ENCODE data around the gene ADGRV1. TPM values are rescaled to one million over a fixed set of nuclear protein-coding genes. Genes with fewer than 3 reads are reported as not detected.

ADGRV1 gene
- total RNA-seq, 1 donor, result 0.18 TPM

DNA sequence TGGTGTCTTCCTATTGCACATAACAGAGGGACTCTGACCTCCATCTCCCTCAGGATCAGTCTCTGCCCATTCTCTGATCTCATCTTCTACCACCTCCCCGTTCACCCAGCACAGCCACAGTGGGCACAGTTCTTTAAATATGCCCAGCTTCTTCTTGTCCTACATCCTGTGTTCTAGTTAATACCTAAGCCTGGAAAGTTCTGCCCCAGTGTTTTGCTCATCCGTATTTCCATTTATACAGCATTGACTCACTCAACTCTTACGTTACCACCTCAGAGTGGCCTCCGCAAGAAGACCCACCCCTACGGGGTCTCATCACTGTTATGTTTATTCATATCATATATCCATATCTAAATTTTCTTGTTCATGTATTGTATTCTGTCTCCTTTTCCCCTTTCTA lies 315.5 kb downstream of the ADGRV1 start:
- no peak for DNase-seq (ENCODE audit: low read depth)
- TF ChIP-seq, protein P1, sequence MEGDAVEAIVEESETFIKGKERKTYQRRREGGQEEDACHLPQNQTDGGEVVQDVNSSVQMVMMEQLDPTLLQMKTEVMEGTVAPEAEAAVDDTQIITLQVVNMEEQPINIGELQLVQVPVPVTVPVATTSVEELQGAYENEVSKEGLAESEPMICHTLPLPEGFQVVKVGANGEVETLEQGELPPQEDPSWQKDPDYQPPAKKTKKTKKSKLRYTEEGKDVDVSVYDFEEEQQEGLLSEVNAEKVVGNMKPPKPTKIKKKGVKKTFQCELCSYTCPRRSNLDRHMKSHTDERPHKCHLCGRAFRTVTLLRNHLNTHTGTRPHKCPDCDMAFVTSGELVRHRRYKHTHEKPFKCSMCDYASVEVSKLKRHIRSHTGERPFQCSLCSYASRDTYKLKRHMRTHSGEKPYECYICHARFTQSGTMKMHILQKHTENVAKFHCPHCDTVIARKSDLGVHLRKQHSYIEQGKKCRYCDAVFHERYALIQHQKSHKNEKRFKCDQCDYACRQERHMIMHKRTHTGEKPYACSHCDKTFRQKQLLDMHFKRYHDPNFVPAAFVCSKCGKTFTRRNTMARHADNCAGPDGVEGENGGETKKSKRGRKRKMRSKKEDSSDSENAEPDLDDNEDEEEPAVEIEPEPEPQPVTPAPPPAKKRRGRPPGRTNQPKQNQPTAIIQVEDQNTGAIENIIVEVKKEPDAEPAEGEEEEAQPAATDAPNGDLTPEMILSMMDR (IDR thresholded peaks at IDR 0.05; ENCODE audit: insufficient read depth, low read length), result no peak
- no peak overlapping the region for H3K4me3 ChIP-seq (ENCODE audit: low read depth, low read length)

DNA sequence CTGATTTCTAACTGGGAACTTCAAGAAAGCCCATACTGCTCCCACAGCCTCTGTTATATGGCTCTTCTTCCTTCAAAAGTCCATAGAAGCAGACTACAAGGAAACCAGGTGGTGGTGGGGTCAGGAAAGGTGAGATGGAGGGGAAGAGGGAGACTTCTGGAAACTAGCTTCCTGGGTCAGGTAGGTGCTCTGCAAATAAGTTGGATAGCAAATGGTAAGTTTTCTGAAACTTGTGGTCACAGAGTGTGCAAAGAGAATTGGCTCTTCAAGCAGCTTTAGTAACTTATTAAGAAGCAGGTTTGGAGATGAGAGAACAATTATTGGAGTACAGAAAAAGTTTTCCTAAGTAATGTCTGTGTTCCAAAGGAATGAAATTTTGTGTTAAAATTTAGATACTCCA lies 316.9 kb downstream of the ADGRV1 start:
- DNase-seq (ENCODE audit: low read depth), result no peak
- TF ChIP-seq, protein P1 (IDR thresholded peaks at IDR 0.05; ENCODE audit: insufficient read depth, low read length), result no peak
- H3K4me3 ChIP-seq (ENCODE audit: low read depth, low read length), result no peak overlapping the region

DNA sequence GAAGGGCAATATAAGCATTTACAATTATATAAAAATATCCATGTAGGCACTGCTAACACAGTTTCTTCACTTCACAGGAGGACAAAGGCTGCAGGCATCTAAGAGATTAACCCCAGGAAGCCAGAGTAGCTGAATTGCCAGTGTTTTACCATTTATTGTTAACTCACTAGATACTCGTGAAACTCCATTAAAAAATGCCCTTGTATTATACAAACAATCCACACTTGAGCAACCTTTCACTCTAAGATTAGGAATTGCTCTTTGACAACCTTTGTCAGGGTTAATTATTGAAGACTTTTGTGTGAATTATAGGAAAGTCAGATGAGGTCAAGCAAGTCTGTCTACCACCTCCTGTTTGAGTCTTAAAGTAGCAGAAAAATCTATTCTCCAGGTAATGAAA lies 317.8 kb downstream of the ADGRV1 start:
- TF ChIP-seq, protein P1 (IDR thresholded peaks at IDR 0.05; ENCODE audit: insufficient read depth, low read length), result no peak
- no peak for DNase-seq (ENCODE audit: low read depth)
- H3K4me3 ChIP-seq (ENCODE audit: low read depth, low read length), result no peak overlapping the region

DNA sequence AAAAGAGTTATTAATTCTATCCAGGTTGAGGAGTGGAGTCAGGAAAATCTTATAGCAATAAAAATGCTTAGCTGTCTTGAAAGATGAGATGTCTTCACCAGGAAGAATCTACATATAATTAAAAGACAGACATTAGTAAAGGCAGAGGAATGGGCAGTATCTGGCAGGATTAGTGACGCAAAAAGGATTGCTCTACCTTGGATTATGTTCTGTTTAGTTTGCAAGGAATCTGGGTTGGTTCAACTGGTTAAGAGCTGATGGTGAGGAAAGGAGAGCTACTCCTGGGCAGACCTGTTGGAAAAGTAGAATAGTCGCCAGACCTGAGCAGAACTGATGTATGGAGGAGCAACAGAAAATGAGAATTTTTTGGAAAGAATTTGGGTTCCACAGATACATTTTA lies 318.5 kb downstream of the ADGRV1 start:
- H3K4me3 ChIP-seq (ENCODE audit: low read depth, low read length), result no peak overlapping the region
- no peak for DNase-seq (ENCODE audit: low read depth)
- TF ChIP-seq, protein P1 (IDR thresholded peaks at IDR 0.05; ENCODE audit: insufficient read depth, low read length), result no peak

DNA sequence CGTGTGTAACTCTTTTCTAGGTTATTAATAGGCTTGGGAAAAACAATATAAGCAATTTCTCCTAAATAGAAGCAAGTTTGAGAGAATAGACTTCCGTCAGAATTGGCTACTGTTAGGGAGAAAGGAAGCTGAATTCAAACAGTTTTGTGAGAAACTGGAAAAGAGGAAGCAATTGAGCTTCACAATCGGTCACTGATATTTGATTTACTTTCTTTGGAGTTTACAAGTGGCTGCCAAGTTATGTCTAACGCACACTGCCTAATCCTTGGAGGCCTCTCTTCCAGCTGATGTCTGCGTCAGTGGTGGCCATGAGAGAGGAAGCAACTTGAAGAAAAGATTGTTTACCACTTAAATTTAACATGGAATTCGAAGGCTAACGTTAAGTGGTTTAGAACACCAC lies 319.5 kb downstream of the ADGRV1 start:
- DNase-seq (ENCODE audit: low read depth), result no peak
- no peak overlapping the region for H3K4me3 ChIP-seq (ENCODE audit: low read depth, low read length)
- TF ChIP-seq, protein P1 (IDR thresholded peaks at IDR 0.05; ENCODE audit: insufficient read depth, low read length), result no peak

DNA sequence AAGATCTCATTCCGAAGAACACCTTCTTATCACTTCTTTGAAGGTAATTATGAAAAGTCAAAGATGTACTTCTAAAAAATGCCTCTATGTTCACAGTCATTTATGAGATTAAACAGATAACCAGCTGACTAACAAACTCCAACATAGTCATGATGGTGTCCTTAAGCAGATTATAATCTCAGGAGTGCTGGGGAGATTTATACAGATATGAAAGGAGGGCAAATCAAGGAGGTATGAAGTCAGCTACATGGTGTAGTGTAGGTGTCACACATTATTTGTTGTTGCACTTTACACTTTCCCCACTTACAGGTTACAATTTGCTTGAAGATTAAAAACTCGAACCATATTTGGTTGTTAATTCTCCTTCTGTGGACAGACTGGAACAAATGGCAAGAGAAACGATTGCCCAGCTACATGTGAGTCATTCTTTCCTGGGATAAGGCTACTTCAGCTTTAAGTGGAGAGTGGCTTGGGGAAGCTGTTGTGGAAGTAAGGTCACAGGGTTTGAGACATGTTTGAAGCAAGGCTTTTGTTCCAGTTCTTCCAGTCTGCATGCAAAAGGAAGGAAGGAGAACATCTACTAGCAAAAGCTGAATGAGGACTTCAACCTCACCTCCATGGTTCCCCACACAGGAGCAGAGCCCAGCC lies 320.1 kb downstream of the ADGRV1 start:
- H3K4me3 ChIP-seq (ENCODE audit: low read depth, low read length), result no peak overlapping the region
- DNase-seq (ENCODE audit: low read depth), result peak; percentile 36
- TF ChIP-seq, protein P1 (IDR thresholded peaks at IDR 0.05; ENCODE audit: insufficient read depth, low read length), result no peak

DNA sequence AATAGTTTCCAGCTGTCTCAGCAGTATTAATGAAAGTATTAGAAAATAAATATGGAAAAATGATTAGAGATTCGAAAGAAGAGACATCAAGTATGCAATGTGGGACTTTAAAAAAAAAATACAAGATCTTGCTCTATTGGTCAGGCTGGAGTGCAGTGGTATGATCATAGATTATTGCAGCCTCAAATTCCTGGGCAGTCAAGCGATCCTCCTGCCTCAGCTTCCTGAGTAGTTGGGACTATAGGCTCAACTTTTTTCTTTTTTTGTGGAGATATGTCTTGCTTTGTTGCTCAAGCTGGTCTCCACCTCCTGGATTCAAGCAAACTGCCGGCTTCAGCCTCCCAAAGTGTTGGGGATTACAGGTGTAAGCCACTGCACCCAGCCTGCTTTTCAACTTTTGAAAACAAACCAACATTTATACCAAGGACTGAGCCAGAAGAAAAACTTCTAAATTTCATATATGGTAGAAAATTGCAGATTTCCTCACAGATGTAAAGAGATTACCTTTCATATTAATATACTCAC lies 323.1 kb downstream of the ADGRV1 start:
- TF ChIP-seq, protein P1 (IDR thresholded peaks at IDR 0.05; ENCODE audit: insufficient read depth, low read length), result no peak
- no peak for DNase-seq (ENCODE audit: low read depth)
- H3K4me3 ChIP-seq (ENCODE audit: low read depth, low read length), result no peak overlapping the region
